ENCODE results near the gene DDX4.

DNA sequence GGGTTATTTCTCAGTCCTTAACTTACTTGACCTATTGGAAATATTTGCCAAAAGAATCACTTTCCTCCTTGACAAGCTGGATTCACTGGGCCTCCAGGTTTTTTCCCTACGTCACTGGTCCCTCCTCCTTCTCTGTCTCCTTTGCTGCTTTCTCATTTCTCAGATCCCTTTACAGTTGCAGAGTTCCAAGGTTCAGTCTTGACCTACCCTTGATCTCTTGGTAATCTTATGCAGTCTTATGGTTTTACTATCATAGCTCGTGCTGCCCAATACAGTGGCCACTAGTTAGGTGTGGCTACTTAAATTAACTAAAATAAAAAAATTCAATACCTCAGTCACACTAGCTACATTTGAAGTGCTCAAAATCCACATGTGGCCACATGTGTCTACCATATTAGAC is 37.1 kb upstream of the DDX4 start:
- TF ChIP-seq EZH2phosphoT487 (IDR thresholded peaks at IDR 0.05; ENCODE audit: borderline replicate concordance, low read depth, low read length), result no peak
- TF ChIP-seq, protein P1, sequence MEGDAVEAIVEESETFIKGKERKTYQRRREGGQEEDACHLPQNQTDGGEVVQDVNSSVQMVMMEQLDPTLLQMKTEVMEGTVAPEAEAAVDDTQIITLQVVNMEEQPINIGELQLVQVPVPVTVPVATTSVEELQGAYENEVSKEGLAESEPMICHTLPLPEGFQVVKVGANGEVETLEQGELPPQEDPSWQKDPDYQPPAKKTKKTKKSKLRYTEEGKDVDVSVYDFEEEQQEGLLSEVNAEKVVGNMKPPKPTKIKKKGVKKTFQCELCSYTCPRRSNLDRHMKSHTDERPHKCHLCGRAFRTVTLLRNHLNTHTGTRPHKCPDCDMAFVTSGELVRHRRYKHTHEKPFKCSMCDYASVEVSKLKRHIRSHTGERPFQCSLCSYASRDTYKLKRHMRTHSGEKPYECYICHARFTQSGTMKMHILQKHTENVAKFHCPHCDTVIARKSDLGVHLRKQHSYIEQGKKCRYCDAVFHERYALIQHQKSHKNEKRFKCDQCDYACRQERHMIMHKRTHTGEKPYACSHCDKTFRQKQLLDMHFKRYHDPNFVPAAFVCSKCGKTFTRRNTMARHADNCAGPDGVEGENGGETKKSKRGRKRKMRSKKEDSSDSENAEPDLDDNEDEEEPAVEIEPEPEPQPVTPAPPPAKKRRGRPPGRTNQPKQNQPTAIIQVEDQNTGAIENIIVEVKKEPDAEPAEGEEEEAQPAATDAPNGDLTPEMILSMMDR (conservative IDR thresholded peaks at IDR 0.05; ENCODE audit: low read length), result no peak

Measured in OCI-LY7 (cell line).